HL-60 (cell line): Measurements from ENCODE around the gene TMEM204.

ENCODE experiments used
- DNase-seq, 2 experiments: peaks; one replicate each; pipeline ENCODE4 v3.0.0-alpha.2; 2010 to 2020; ENCODE audit warnings: low read depth in 1 of 2, low spot score in 1 of 2
- H3K27ac ChIP-seq: fragments of 250-450 bp; sonication (Bioruptor Pico); replicated peaks from 2 replicates; pipeline ENCODE4 v1.5.1; 2020; ENCODE audit warnings: mild to moderate bottlenecking, moderate library complexity
- H3K27me3 ChIP-seq: fragments of 250-450 bp; sonication (Bioruptor Pico); 2 replicates; pipeline ENCODE4 v1.5.1; 2021; ENCODE audit warnings: mild to moderate bottlenecking, moderate library complexity; ENCODE audit not compliant: insufficient read depth, poor library complexity, severe bottlenecking
- H3K4me3 ChIP-seq: replicated peaks from 2 replicates; pipeline ENCODE4 v1.5.1; 2011; ENCODE audit warnings: mild to moderate bottlenecking, control low read depth, low read length; ENCODE audit not compliant: insufficient read depth
- CTCF ChIP-seq: IDR thresholded peaks from one replicate; pipeline ENCODE4 v1.5.1; 2011; ENCODE audit warnings: low read length, control low read depth, inconsistent platforms; ENCODE audit not compliant: insufficient read depth
- GABPA ChIP-seq: IDR thresholded peaks from 2 replicates; pipeline ENCODE4 v1.6.1; 2012; ENCODE audit warnings: low read depth
- POLR2AphosphoS5 ChIP-seq: IDR thresholded peaks from 2 replicates; pipeline ENCODE4 v1.6.1; 2012; ENCODE audit warnings: low read depth
- SPI1 ChIP-seq: IDR thresholded peaks from 2 replicates; pipeline ENCODE4 v1.6.1; 2012; ENCODE audit warnings: low read depth, mild to moderate bottlenecking, borderline replicate concordance
- TF ChIP-seq, protein P1 (sequence below): IDR thresholded peaks from 2 replicates; pipeline ENCODE4 v1.6.1; 2012; ENCODE audit warnings: low read depth; ENCODE audit not compliant: insufficient replicate concordance

TMEM204 gene

DNA sequence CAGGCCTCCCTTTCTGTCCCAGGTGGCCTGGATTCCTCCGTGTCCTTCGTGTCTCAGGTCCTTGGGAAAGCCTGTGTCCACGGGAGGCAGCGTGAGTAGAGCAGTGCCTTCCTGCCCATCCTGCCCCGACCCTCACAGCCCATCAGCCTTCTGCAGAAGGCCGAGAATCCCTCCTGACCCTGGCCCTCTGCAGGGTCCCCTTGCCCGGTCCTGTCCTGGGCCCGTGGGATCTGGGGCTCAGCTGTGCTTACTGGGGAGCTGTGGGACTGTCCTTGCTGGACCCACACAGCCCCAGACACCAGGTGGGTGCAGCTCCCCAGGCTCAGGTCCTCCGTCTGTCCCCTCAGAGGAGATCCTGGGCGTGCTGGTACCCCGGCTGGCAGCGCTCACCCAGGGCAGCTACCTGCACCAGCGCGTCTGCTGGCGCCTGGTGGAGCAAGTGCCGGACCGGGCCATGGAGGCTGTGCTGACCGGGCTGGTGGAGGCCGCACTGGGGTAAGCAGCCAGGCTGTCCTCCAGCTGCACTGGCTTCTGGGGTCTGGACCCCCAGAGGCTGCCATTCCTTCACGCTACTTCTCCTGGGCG lies 36.4 kb upstream of the TMEM204 start:
- no peak overlapping the region for H3K27ac ChIP-seq
- no peak for DNase-seq
- H3K27me3 ChIP-seq: no peaks in the 10 kb centered on the region
- TF ChIP-seq CTCF (no peak), GABPA (no peak), SPI1 (no peak), POLR2AphosphoS5 (no peak)
- TF ChIP-seq, protein P1, sequence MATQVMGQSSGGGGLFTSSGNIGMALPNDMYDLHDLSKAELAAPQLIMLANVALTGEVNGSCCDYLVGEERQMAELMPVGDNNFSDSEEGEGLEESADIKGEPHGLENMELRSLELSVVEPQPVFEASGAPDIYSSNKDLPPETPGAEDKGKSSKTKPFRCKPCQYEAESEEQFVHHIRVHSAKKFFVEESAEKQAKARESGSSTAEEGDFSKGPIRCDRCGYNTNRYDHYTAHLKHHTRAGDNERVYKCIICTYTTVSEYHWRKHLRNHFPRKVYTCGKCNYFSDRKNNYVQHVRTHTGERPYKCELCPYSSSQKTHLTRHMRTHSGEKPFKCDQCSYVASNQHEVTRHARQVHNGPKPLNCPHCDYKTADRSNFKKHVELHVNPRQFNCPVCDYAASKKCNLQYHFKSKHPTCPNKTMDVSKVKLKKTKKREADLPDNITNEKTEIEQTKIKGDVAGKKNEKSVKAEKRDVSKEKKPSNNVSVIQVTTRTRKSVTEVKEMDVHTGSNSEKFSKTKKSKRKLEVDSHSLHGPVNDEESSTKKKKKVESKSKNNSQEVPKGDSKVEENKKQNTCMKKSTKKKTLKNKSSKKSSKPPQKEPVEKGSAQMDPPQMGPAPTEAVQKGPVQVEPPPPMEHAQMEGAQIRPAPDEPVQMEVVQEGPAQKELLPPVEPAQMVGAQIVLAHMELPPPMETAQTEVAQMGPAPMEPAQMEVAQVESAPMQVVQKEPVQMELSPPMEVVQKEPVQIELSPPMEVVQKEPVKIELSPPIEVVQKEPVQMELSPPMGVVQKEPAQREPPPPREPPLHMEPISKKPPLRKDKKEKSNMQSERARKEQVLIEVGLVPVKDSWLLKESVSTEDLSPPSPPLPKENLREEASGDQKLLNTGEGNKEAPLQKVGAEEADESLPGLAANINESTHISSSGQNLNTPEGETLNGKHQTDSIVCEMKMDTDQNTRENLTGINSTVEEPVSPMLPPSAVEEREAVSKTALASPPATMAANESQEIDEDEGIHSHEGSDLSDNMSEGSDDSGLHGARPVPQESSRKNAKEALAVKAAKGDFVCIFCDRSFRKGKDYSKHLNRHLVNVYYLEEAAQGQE: no peak
- H3K4me3 ChIP-seq: no peak overlapping the region

DNA sequence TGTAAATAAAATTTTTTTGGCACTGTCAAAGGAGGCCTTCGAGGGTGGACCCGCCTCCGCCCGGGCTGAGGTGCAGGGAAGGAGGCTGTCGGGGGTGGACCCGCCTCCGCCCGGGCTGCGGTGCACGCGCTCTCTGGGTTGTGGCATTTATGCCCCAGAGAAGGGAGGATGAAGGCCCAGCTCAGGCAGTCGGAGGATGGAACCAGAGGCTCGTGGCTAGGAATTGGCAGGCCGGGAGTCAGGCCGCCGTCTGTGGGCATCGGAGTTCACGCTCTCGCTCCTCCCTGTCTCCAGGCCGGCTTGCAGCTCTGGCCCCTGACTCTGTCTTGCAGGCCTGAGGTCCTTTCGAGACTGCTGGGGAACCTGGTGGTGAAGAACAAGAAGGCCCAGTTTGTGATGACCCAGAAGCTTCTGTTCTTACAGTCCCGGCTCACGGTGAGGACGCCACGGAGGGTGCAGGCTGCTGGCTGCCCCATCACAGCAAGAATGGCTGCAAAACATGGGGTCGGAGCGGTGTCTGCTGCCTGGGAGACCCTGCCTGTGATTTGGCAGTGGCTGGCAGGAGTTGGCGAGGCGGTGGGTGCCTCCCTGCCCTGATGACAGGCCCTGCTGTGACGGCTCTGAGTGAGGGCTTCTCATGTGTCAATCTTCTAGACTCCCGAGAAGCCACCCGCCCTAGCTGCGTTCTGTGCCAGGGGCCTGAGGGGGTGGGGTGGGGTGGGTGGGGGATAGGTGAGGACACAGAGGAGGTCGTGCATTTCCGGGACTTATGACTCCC lies 34.4 kb upstream of the TMEM204 start:
- H3K27me3 ChIP-seq: no peaks in the 10 kb centered on the region
- no peak overlapping the region for H3K27ac ChIP-seq
- TF ChIP-seq SPI1 (no peak), POLR2AphosphoS5 (0 out of 2 replicates have a peak, but pooled peaks have one; percentile 31)
- no peak overlapping the region for H3K4me3 ChIP-seq
- no peak for DNase-seq

GRCh38 chr16:1499756-1500464 lies 33.6 kb upstream of the TMEM204 start:
- TF ChIP-seq, protein P1: no peak
- TF ChIP-seq SPI1 (no peak), GABPA (no peak), CTCF (no peak), POLR2AphosphoS5 (no peak)
- no peak overlapping the region for H3K4me3 ChIP-seq
- no peak overlapping the region for H3K27ac ChIP-seq
- DNase-seq: no peak
- no peaks in the 10 kb centered on the region for H3K27me3 ChIP-seq

GRCh38 chr16:1500465-1501150 lies 32.9 kb upstream of the TMEM204 start:
- Histone ChIP-seq H3K4me3 (no peak overlapping the region), H3K27me3 (no peaks in the 10 kb centered on the region), H3K27ac (no peak overlapping the region)
- no peak for DNase-seq
- no peak for TF ChIP-seq SPI1
